Activated CD8-positive, alpha-beta T cell treated with anti-CD3 and anti-CD28 coated beads, Interleukin-2, amount 10 ng/mL, durations not matched to agents 7 days and 5 days (primary cell): ENCODE results near the gene WWC2. TPM values are rescaled to one million over a fixed set of nuclear protein-coding genes. Genes with fewer than 3 reads are reported as not detected.

Experiments used
- ATAC-seq: fragments of 150-1000 bp; cut with Tn5 transposase; one replicate; pipeline ENCODE4 v1.10.0; 2021; ENCODE audit warnings: moderate library complexity
- CTCF ChIA-PET: fragments of 350-600 bp; sonication (Branson Sonifier 250); formaldehyde crosslinking; loops from one replicate; lab custom pipeline; 2021; ENCODE audit warnings: antibody characterized with exemption; lab: Charles Lee
- POLR2A ChIA-PET: fragments of 350-600 bp; sonication (Branson Sonifier 250); formaldehyde crosslinking; loops from one replicate; lab custom pipeline; 2021; ENCODE audit warnings: antibody characterized with exemption; lab: Charles Lee
- DNase-seq: peaks from one replicate; pipeline ENCODE4 v3.0.0-alpha.2; 2020
- H3K27ac Mint-ChIP-seq: one replicate; pipeline ENCODE4 v1.8.0; 2021; ENCODE audit warnings: mild to moderate bottlenecking, mixed read lengths
- H3K27me3 Mint-ChIP-seq: one replicate; pipeline ENCODE4 v1.8.0; 2021; ENCODE audit warnings: low read depth, mixed read lengths
- H3K36me3 Mint-ChIP-seq: one replicate; pipeline ENCODE4 v1.8.0; 2021; ENCODE audit warnings: low read depth, mixed read lengths
- H3K4me1 Mint-ChIP-seq: one replicate; pipeline ENCODE4 v1.8.0; 2021; ENCODE audit warnings: low read depth, mixed read lengths
- H3K4me3 Mint-ChIP-seq: one replicate; pipeline ENCODE4 v1.8.0; 2021; ENCODE audit warnings: mild to moderate bottlenecking, mixed read lengths
- H3K9me3 Mint-ChIP-seq: one replicate; pipeline ENCODE4 v1.8.0; 2022; ENCODE audit warnings: mixed read lengths; ENCODE audit not compliant: insufficient read depth
- total RNA-seq, 2 experiments: library from RNA; stranded (reverse); gene quantifications; one replicate each; pipeline ENCODE4 v1.2.3, GENCODE V29; 2021

The WWC2 gene
- total RNA-seq, 2 experiments from 2014 or later = 0.21 TPM

DNA sequence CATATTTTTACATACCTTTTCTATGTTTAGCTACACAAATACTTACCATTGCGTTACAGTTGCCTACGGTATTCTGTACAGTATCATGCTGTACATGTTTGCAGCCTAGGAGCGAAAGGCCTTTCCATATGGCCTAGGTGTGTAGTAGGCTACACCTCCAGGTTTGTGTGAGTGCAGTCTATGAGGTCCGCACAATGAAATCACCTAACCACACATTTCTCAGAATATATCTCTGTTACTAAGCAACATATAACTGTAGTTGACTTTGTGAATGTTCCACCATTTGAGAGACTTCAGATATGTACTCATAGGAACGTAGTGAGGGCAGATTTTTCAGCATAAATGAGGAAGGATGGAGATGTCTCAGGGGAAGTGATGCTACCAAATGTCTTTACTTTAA is 62.6 kb downstream of the WWC2 start:
- H3K4me1 Mint-ChIP-seq = no peaks in the 10 kb centered on the region
- ChIA-PET CTCF (no interaction called here), POLR2A (no interaction called here)
- DNase-seq = no peak
- no peak overlapping the region for H3K4me3 Mint-ChIP-seq
- ATAC-seq = no peak
- no peaks in the 10 kb centered on the region for H3K9me3 Mint-ChIP-seq
- peaks cover 3% of the 10 kb centered on the region for H3K27me3 Mint-ChIP-seq
- no peaks in the 10 kb centered on the region for H3K36me3 Mint-ChIP-seq
- H3K27ac Mint-ChIP-seq = no peak overlapping the region

DNA sequence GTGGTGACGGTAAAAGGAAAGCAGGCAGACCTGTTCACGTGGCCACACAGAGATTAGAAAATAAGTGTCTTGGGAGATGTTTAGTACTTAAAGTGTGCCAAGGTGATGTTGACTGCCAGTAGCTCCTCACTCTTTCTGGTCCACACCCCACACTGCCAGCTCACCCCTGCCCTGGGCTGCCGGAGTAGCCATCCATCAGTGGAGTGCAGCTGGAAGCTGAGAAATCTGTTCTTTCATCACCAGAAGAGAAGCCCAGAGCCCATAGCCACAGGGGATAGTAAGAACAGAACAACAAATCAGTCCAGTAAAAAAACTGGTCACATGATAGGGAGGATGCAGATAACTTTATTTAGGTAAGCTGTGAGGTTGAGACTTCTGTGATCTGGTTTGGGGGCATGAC is 64.1 kb downstream of the WWC2 start:
- no peaks in the 10 kb centered on the region for H3K36me3 Mint-ChIP-seq
- peaks cover 9% of the 10 kb centered on the region for H3K27me3 Mint-ChIP-seq
- POLR2A ChIA-PET = no interaction called here
- H3K27ac Mint-ChIP-seq = no peak overlapping the region
- H3K9me3 Mint-ChIP-seq = no peaks in the 10 kb centered on the region
- no peaks in the 10 kb centered on the region for H3K4me1 Mint-ChIP-seq
- CTCF ChIA-PET = no interaction called here
- no peak for ATAC-seq
- no peak for DNase-seq
- H3K4me3 Mint-ChIP-seq = no peak overlapping the region

DNA sequence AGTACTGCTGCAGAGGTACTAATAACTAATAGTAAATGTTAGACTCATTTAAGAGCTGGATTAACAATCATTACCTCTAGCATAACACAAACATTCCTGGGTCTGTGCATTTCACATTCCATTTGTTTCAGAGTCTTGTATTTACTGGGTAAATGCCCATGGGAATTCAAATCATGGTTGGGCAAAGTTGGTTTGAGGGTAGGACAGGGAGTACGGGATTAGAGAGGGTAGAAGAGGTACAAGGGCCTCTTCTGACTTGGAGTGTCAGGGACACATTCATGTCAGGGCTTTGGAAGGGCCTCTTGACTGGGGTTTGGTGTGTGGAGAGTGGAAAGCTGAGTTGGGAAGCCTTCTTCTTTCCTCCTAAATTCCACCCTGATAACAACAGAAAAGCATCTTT is 65.9 kb downstream of the WWC2 start:
- H3K27ac Mint-ChIP-seq = no peak overlapping the region
- H3K4me1 Mint-ChIP-seq = no peaks in the 10 kb centered on the region
- DNase-seq = no peak
- no peak for ATAC-seq
- H3K4me3 Mint-ChIP-seq = no peak overlapping the region
- H3K9me3 Mint-ChIP-seq = no peaks in the 10 kb centered on the region
- CTCF ChIA-PET = no interaction called here
- H3K36me3 Mint-ChIP-seq = no peaks in the 10 kb centered on the region
- POLR2A ChIA-PET = no interaction called here
- peaks cover 9% of the 10 kb centered on the region for H3K27me3 Mint-ChIP-seq

DNA sequence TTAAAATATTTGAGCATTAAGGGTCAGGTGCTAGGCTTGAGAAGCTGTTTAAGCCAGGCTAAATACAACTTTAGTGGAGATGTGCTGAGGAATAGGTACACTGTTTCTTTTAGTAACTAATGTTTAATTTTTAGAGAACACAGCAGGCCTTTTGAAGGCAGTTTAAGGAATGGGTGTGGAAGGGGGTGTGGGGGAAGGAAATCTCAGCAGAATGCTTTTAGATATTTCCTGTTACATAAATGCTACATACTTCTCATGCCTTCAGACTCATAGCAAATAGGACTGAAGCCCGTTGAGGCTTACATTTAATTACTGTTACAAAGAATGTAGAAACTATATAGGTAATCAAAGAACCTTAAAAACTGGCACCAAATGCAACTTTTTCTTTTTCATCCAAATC is 66.3 kb downstream of the WWC2 start:
- ATAC-seq (no peak), DNase-seq (no peak)
- ChIA-PET CTCF (no interaction called here), POLR2A (no interaction called here)
- Mint-ChIP-seq H3K36me3 (no peaks in the 10 kb centered on the region), H3K4me3 (no peak overlapping the region), H3K4me1 (no peaks in the 10 kb centered on the region), H3K27me3 (peaks cover 11% of the 10 kb centered on the region), H3K9me3 (no peaks in the 10 kb centered on the region), H3K27ac (no peak overlapping the region)

DNA sequence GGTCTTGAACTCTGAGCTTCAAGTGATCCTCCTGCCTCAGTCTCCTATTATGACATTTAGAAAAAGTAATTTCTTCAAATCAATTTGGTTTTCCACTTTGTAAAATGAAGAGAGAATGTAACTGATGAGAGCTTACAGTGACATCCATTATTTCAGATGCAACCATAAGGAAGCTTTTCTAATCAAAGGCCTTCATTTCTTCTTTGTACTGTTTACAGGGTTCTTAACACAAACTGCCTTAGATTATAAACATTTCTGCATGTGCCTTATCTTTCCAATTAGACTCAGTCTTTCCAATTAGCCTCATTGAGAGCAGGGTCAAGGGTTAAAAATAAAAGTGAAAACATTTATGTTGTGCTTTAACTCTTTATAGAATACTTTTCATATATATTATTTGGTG is 71.8 kb downstream of the WWC2 start:
- POLR2A ChIA-PET = no interaction called here
- CTCF ChIA-PET = no interaction called here
- H3K27ac Mint-ChIP-seq = no peak overlapping the region
- H3K9me3 Mint-ChIP-seq = no peaks in the 10 kb centered on the region
- H3K4me1 Mint-ChIP-seq = no peaks in the 10 kb centered on the region
- H3K27me3 Mint-ChIP-seq = peaks cover 19% of the 10 kb centered on the region
- no peak for DNase-seq
- no peak for ATAC-seq
- H3K36me3 Mint-ChIP-seq = no peaks in the 10 kb centered on the region
- no peak overlapping the region for H3K4me3 Mint-ChIP-seq

DNA sequence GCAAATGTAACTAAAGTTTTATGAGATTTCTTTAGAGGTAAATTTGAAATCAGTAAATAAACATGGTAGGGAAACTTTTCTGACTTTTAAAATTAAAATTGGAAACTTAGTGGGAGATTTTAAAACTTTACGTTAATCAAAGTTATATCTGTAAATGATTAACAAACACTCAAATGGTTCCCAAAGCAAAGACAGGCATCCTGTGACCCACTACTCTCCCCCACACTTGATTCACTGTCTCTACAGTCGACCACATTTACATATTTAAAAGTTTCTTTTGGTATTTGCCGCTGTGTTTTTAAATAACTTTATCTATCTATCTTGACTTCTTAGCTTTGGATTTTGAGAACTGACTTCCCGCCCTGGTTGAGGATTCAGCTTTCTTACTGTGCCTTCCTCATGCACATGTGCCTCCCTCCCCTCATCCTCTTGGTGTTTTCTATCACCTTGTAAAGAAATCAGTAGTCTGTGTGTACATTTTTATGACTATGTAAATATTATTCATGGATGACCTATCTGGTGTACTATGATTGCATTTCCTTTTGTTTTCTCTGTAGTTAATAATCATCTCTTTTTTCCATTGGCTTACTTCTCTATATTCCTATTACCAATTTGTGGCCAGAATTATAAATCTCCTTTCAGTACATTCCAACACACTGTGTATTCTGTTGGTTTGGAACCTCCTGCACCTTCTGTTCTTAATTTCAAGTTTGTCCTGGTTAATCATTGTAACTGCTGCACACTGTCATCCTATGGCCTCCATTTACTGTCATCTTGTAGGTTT is 72.6 kb downstream of the WWC2 start:
- ChIA-PET POLR2A (no interaction called here), CTCF (no interaction called here)
- no peak overlapping the region for H3K4me3 Mint-ChIP-seq
- no peaks in the 10 kb centered on the region for H3K9me3 Mint-ChIP-seq
- no peak overlapping the region for H3K27ac Mint-ChIP-seq
- H3K4me1 Mint-ChIP-seq = no peaks in the 10 kb centered on the region
- ATAC-seq (no peak), DNase-seq (no peak)
- H3K27me3 Mint-ChIP-seq = peaks cover 19% of the 10 kb centered on the region
- H3K36me3 Mint-ChIP-seq = no peaks in the 10 kb centered on the region

DNA sequence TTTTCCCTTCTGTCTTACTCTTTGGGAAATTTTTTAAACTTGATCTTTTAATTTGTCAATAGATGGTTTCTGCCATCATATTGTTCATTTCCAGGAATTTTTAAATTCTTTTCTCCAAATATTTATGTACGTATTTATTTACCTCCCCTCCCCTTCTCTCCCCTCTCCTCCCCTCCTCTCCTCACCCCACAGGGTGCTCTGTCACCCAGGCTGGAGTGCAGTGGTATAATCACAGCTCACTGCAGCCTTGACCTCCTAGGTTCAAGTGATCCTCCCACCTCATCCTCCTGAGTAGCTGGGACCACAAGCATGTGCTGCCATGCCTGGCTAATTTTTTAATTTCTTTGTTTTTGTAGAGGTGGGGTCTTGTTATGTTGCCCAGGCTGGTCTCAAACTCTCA is 73.8 kb downstream of the WWC2 start:
- CTCF ChIA-PET = no interaction called here
- Mint-ChIP-seq H3K9me3 (no peaks in the 10 kb centered on the region), H3K36me3 (no peaks in the 10 kb centered on the region), H3K4me1 (no peaks in the 10 kb centered on the region), H3K27ac (no peak overlapping the region), H3K4me3 (no peak overlapping the region), H3K27me3 (peaks cover 13% of the 10 kb centered on the region)
- no peak for DNase-seq
- ATAC-seq = no peak
- POLR2A ChIA-PET = no interaction called here

DNA sequence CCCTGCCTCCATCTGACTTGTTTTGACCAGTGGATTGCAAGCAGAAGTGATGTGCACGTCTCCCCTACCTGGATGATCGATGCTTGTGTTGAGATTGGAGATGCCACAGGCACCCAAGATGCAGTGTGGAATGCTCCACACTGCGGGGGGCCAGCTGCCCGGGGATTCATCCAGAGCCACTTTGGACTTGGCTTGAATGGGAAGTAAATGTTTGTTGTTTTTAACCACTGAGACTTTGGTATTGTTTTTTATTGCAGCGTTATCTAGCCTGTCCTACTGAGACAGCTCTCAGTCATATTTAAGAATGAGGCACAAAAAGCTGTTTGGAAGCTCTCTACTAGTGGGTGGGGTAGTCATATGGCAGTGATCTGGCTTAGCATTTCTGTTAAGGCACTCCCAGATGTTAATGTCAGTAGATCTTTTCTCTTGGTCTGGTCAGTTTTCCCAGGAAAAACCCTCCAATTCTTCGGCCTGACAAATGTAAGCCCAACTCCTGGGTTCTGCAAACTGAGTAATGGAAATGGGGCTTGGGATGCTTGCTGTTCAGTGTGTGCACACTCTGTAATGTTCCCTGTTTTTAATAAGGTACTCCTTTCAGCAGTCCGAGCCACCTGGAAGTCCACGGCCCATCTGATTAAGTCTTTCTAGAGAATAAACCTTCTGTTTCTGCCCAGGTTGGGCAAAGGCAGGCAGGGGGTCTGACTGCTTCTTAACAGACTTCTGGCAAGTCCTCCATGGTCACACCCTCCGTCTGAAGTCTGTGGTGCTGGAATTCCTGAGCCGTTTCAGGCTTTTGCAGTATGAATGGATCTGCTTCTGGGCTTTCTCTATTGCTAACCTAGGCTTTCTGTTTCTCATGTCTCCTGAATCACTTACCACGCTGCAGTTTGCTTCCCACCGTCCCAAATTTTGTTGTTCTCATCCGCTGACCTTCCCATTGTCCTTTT is 74.8 kb downstream of the WWC2 start:
- Mint-ChIP-seq H3K27ac (no peak overlapping the region), H3K4me1 (no peaks in the 10 kb centered on the region), H3K27me3 (peaks cover 13% of the 10 kb centered on the region), H3K9me3 (no peaks in the 10 kb centered on the region), H3K4me3 (no peak overlapping the region), H3K36me3 (no peaks in the 10 kb centered on the region)
- DNase-seq (no peak), ATAC-seq (no peak)
- POLR2A ChIA-PET = no interaction called here
- CTCF ChIA-PET = no interaction called here

DNA sequence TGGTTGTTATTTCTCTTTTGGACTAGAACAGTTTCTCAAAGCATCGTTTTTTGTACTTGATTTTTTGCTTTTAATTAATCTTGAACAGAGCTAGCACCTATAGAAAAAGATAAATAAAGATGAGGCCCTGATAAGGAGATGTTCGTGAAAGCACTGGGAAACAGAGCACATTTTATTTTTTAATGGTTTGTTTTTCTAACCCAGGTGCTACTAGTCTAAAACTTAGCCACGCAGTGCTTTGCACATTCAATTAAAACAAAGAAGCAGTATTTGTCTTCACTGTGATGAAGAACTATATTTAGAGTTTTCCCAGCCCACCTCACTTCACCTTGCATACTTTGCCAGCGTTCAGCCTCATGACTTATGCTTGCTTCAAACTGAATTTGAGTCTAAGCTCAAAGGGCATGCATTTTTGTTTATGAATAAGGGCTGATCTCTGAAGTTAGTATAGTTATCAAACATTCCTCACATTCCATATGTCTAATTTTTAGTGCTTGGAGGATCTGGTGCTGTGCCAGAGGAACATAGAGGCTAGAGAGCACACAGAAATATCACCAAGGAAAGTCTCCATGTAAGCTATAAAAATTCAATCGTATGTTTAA is 76.7 kb downstream of the WWC2 start:
- H3K9me3 Mint-ChIP-seq = no peaks in the 10 kb centered on the region
- H3K27me3 Mint-ChIP-seq = peaks cover 13% of the 10 kb centered on the region
- ChIA-PET POLR2A (interaction anchor here (0.5 kb wide), 1 partner anchor 450 kb away, joined by 4 read pairs; no protein-coding TSS in a partner anchor), CTCF (no interaction called here)
- H3K27ac Mint-ChIP-seq = no peak overlapping the region
- ATAC-seq (no peak), DNase-seq (no peak)
- no peaks in the 10 kb centered on the region for H3K36me3 Mint-ChIP-seq
- no peak overlapping the region for H3K4me3 Mint-ChIP-seq
- H3K4me1 Mint-ChIP-seq = no peaks in the 10 kb centered on the region

DNA sequence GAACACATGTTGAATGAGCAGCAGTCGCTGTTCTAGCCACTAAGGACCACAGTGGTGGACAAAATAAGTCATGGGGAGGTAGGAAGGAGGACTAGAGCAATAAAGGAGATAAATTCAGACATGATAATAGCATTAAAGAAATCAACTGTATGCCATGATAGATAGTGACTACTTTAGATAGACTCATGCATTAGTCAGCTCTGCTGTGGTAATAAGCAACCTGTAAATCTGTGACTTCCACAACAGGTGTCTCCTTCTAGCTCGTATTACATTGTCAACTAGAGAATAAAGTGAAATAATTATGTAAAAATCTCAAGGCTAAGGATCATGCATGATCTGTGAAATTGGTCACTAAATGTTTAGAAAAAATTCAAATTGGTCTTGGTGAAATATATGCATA is 77.9 kb downstream of the WWC2 start:
- Mint-ChIP-seq H3K27ac (no peak overlapping the region), H3K27me3 (peaks cover 11% of the 10 kb centered on the region), H3K36me3 (no peaks in the 10 kb centered on the region), H3K4me3 (no peak overlapping the region), H3K9me3 (no peaks in the 10 kb centered on the region), H3K4me1 (no peaks in the 10 kb centered on the region)
- ChIA-PET CTCF (no interaction called here), POLR2A (no interaction called here)
- ATAC-seq (no peak), DNase-seq (no peak)

DNA sequence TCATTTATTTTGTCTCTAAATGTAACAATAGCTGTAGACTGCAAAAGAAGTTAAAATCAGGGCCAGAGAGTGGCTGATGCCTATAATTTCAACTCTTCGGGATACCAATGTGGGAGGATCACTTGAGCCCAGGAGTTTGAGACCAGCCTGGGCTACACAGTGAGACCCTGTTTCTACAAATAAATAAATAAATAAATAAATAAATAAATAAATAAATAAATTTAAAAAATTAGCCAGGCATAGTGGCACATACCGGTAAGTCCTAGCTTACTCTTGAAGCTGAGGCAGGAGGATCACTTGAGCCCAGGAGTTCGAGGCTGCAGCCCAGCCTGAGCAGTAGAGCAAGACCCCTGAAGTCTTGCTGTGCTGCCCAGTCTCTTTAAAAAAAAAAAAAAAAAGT is 79.1 kb downstream of the WWC2 start:
- ATAC-seq (no peak), DNase-seq (no peak)
- Mint-ChIP-seq H3K4me1 (no peaks in the 10 kb centered on the region), H3K4me3 (no peak overlapping the region), H3K27me3 (peaks cover 11% of the 10 kb centered on the region), H3K9me3 (no peaks in the 10 kb centered on the region), H3K27ac (no peak overlapping the region), H3K36me3 (no peaks in the 10 kb centered on the region)
- ChIA-PET POLR2A (no interaction called here), CTCF (no interaction called here)

DNA sequence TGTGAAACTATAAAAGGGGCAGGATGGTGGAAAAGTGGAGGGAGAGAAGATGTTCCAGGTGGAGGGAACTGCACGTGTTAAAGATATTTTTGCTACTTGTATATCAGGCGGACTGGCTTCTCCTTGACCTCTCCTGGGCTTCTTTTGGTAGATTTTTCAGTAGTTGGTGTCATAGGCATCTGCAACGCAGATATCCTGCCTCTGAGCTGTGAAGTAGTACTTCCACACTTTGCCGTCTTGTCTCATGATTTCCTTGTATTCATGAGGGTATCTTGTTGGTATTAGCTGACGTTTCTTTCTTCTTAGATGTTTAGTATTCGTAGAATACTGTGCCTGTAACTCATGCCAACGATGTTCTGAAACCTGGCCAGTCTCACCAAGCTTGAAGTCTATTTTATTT is 81.0 kb downstream of the WWC2 start:
- POLR2A ChIA-PET = no interaction called here
- H3K36me3 Mint-ChIP-seq = no peaks in the 10 kb centered on the region

More for the DNA sequence above, 81.0 kb downstream of the WWC2 start:
- H3K4me3 Mint-ChIP-seq = no peak overlapping the region
- DNase-seq (no peak), ATAC-seq (no peak)
- peaks cover 9% of the 10 kb centered on the region for H3K27me3 Mint-ChIP-seq
- CTCF ChIA-PET = no interaction called here
- H3K4me1 Mint-ChIP-seq = peaks cover 2% of the 10 kb centered on the region
- H3K27ac Mint-ChIP-seq = no peak overlapping the region
- H3K9me3 Mint-ChIP-seq = peaks cover 6% of the 10 kb centered on the region
